ENCODE data around the gene SLC38A9. TPM values are rescaled to one million over a fixed set of nuclear protein-coding genes. Genes with fewer than 3 reads are reported as not detected.

The SLC38A9 gene
- polyA plus RNA-seq, 2 of the 4 experiments (the other 2 are of a cell fraction) = 22.8 to 37.3 TPM

- no peak for TF ChIP-seq HOXB13 (CRISPR knock-in tag; IDR thresholded peaks at IDR 0.05; ENCODE audit: low read depth)
- TF ChIP-seq ZFP36 (IDR thresholded peaks at IDR 0.05; ENCODE audit: borderline replicate concordance, partially characterized antibody) = no peak
- TF ChIP-seq CHD4 (IDR thresholded peaks at IDR 0.05; ENCODE audit: borderline replicate concordance) = no peak
- no peak for TF ChIP-seq ELK1 (IDR thresholded peaks at IDR 0.05; ENCODE audit: low read depth, low read length)
- no peak for TF ChIP-seq EHF (CRISPR knock-in tag; IDR thresholded peaks at IDR 0.05)
- TF ChIP-seq ZNF302 (CRISPR knock-in tag; IDR thresholded peaks at IDR 0.05) = no peak
- no peak for TF ChIP-seq USF2 (IDR thresholded peaks at IDR 0.05)
- TF ChIP-seq MAZ (IDR thresholded peaks at IDR 0.05; ENCODE audit: borderline replicate concordance, low read depth, low read length) = no peak
- no peak for TF ChIP-seq RARB (CRISPR knock-in tag; IDR thresholded peaks at IDR 0.05)
- H3K4me3 ChIP-seq = no peak overlapping the region
- DNase-seq (ENCODE audit: low read depth in 1 of 2, low spot score in 1 of 2) (no peak), ATAC-seq (no peak), FAIRE-seq (no peak)
- ChIA-PET CTCF (no interaction called here), POLR2A (no interaction called here)
- H3K9me3 ChIP-seq = no peaks in the 10 kb centered on the region
- H3K27ac ChIP-seq = no peak overlapping the region
- H3K4me2 ChIP-seq = no peak overlapping the region
- H3K4me1 ChIP-seq = 0 out of 3 replicates have a peak, but pooled peaks cover 6% of the 10 kb centered on the region
These were observed 86.2 kb downstream of the SLC38A9 start for GRCh38 chr5:55625913-55626312.

- no peak overlapping the region for H3K4me2 ChIP-seq
- TF ChIP-seq GATA3 (IDR thresholded peaks at IDR 0.05; ENCODE audit: borderline replicate concordance) (no peak), ZC3H11A (IDR thresholded peaks at IDR 0.05) (no peak), FOXS1 (CRISPR knock-in tag; IDR thresholded peaks at IDR 0.05) (no peak), FOSB (CRISPR knock-in tag; IDR thresholded peaks at IDR 0.05) (no peak), HES2 (IDR thresholded peaks at IDR 0.05) (no peak), CTCF (IDR thresholded peaks at IDR 0.05) (no peak), REST (IDR thresholded peaks at IDR 0.05) (no peak), TP53 (CRISPR knock-in tag; IDR thresholded peaks at IDR 0.05) (no peak), HOXB13 (CRISPR knock-in tag; IDR thresholded peaks at IDR 0.05; ENCODE audit: low read depth) (no peak), ELK1 (IDR thresholded peaks at IDR 0.05; ENCODE audit: low read depth, low read length) (no peak), FOSL2 (IDR thresholded peaks at IDR 0.05) (no peak), FOSL2 (CRISPR knock-in tag; IDR thresholded peaks at IDR 0.05) (no peak), NPAS2 (CRISPR knock-in tag; IDR thresholded peaks at IDR 0.05; ENCODE audit: borderline replicate concordance) (no peak), POLR2A (IDR thresholded peaks at IDR 0.05; ENCODE audit: low read length) (no peak), BCL3 (IDR thresholded peaks at IDR 0.05) (no peak), E2F6 (IDR thresholded peaks at IDR 0.05; ENCODE audit: borderline replicate concordance, low read depth) (no peak), HOXA7 (CRISPR knock-in tag; IDR thresholded peaks at IDR 0.05) (no peak), SREBF2 (IDR thresholded peaks at IDR 0.05) (no peak), CHD2 (IDR thresholded peaks at IDR 0.05; ENCODE audit: low read length, partially characterized antibody) (no peak)
- no peak overlapping the region for H3K27ac ChIP-seq
- CTCF ChIA-PET = no interaction called here
- no peak for DNase-seq (ENCODE audit: low read depth in 1 of 2, low spot score in 1 of 2)
- no peak overlapping the region for H3K4me3 ChIP-seq
- FAIRE-seq = no peak
- 97% methylated on average over 4 of the region's 4 CpGs for WGBS (ENCODE audit: missing lambda C conversion rate)
- POLR2A ChIA-PET = no interaction called here
- H3K4me1 ChIP-seq = 0 out of 3 replicates have a peak, but pooled peaks cover 6% of the 10 kb centered on the region
- H3K9me3 ChIP-seq = no peaks in the 10 kb centered on the region
- ATAC-seq = no peak
These were observed 86.6 kb downstream of the SLC38A9 start for GRCh38 chr5:55625589-55625909.

All from A549 (cell line).